ENCODE results near the gene MT1A. TPM values are rescaled to one million over a fixed set of nuclear protein-coding genes. Genes with fewer than 3 reads are reported as not detected.
A peak's percentile ranks its signal among the peaks of the same experiment; 100 is the strongest.

MT1A gene
- total RNA-seq, 1 experiment from 2014 or later = 23.5 TPM

- Histone ChIP-seq H3F3A (ENCODE audit: insufficient read depth, low read depth) (peaks cover 62% of the 10 kb centered on the region), H3K36me3 (ENCODE audit: low read depth) (no peaks in the 10 kb centered on the region), H3K4me3 (peak within 1 kb of the TSS; percentile 90), H2AFZ (peak within 1 kb of the TSS; percentile 66; the same call in 1 of the 2 replicates), H3K4me2 (peak within 1 kb of the TSS; percentile 90), H4K20me1 (ENCODE audit: insufficient read depth) (no peaks in the 10 kb centered on the region), H3K9me2 (ENCODE audit: insufficient read depth) (no peaks in the 10 kb centered on the region), H3K4me1 (replicated peaks; ENCODE audit: insufficient read depth) (peaks cover 88% of the 10 kb centered on the region), H3K27me3 (ENCODE audit: insufficient read depth, low read depth) (no peaks in the 10 kb centered on the region), H3K79me2 (ENCODE audit: low read depth) (no peaks in the 10 kb centered on the region; the same call in 1 of the 2 replicates), H3K9me3 (ENCODE audit: insufficient read depth, low read depth) (no peaks in the 10 kb centered on the region), H3K27ac (peak within 1 kb of the TSS; percentile 95)
- peak; percentile 89 to 91 for DNase-seq
- no TSS peak for BruUV-seq (replicated peaks)
- intact Hi-C loops (cut with micrococcal nuclease; ENCODE audit: unreplicated experiment) = loop anchor here (1.0 to 10.0 kb wide), 3 partner anchors 35 to 1136 kb away; no protein-coding TSS in a partner anchor
- ChIA-PET CTCF (interaction anchor here (0.6 to 0.9 kb wide), 3 partner anchors 32 to 485 kb away, joined by 3 read pairs; no protein-coding TSS in a partner anchor), POLR2A (ENCODE audit: unreplicated experiment) (interaction anchor here (0.5 to 0.9 kb wide), 4 partner anchors 12 to 117 kb away, joined by 3 to 4 read pairs (median 4); partner anchors contain the start of gene MT1F)
- TF ChIP-seq, protein P1, sequence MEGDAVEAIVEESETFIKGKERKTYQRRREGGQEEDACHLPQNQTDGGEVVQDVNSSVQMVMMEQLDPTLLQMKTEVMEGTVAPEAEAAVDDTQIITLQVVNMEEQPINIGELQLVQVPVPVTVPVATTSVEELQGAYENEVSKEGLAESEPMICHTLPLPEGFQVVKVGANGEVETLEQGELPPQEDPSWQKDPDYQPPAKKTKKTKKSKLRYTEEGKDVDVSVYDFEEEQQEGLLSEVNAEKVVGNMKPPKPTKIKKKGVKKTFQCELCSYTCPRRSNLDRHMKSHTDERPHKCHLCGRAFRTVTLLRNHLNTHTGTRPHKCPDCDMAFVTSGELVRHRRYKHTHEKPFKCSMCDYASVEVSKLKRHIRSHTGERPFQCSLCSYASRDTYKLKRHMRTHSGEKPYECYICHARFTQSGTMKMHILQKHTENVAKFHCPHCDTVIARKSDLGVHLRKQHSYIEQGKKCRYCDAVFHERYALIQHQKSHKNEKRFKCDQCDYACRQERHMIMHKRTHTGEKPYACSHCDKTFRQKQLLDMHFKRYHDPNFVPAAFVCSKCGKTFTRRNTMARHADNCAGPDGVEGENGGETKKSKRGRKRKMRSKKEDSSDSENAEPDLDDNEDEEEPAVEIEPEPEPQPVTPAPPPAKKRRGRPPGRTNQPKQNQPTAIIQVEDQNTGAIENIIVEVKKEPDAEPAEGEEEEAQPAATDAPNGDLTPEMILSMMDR (conservative IDR thresholded peaks at IDR 0.05) = no peak
- TF ChIP-seq EZH2 (IDR thresholded peaks at IDR 0.05; ENCODE audit: low read depth) = no peak
Measured at GRCh38 chr16:56608043-56608875, 30.2 kb upstream of the MT1A start, which contains the start of gene MT2A. Gene MT2A (plus strand): TSS chr16:56608584. CDS start chr16:56608656, 72 bp downstream.

- no peaks in the 10 kb centered on the region for H4K20me1 ChIP-seq (ENCODE audit: insufficient read depth)
- CTCF ChIA-PET = interaction anchor here (0.6 to 0.9 kb wide), 3 partner anchors 31 to 669 kb away, joined by 3 read pairs; no protein-coding TSS in a partner anchor
- H3K4me2 ChIP-seq = peak overlapping the region; percentile 90
- no peak for DNase-seq
- peak overlapping the region; percentile 66; the same call in 1 of the 2 replicates for H2AFZ ChIP-seq
- H3K9me3 ChIP-seq (ENCODE audit: insufficient read depth, low read depth) = no peaks in the 10 kb centered on the region
- peak overlapping the region; percentile 73 for H3K27ac ChIP-seq
- no peaks in the 10 kb centered on the region; the same call in 1 of the 2 replicates for H3K79me2 ChIP-seq (ENCODE audit: low read depth)
- TF ChIP-seq EZH2 (IDR thresholded peaks at IDR 0.05; ENCODE audit: low read depth) = no peak
- TF ChIP-seq, protein P1 (conservative IDR thresholded peaks at IDR 0.05) = no peak
- H3K9me2 ChIP-seq (ENCODE audit: insufficient read depth) = no peaks in the 10 kb centered on the region
- intact Hi-C loops (cut with micrococcal nuclease; ENCODE audit: unreplicated experiment) = loop anchor here (1.0 to 10.0 kb wide), 3 partner anchors 34 to 1137 kb away; no protein-coding TSS in a partner anchor
- H3K4me3 ChIP-seq = peak overlapping the region; percentile 90
- H3F3A ChIP-seq (ENCODE audit: insufficient read depth, low read depth) = peaks cover 63% of the 10 kb centered on the region
- no peaks in the 10 kb centered on the region for H3K27me3 ChIP-seq (ENCODE audit: insufficient read depth, low read depth)
- POLR2A ChIA-PET (ENCODE audit: unreplicated experiment) = interaction anchor here (0.6 to 0.9 kb wide), 2 partner anchors 49 to 88 kb away, joined by 4 read pairs; partner anchors contain the start of gene MT1F
- H3K36me3 ChIP-seq (ENCODE audit: low read depth) = no peaks in the 10 kb centered on the region
- TSS peak; percentile 99 for BruUV-seq (replicated peaks)
- peaks cover 91% of the 10 kb centered on the region for H3K4me1 ChIP-seq (replicated peaks; ENCODE audit: insufficient read depth)
Measured at GRCh38 chr16:56608876-56609462, 29.5 kb upstream of the MT1A start.

DNA sequence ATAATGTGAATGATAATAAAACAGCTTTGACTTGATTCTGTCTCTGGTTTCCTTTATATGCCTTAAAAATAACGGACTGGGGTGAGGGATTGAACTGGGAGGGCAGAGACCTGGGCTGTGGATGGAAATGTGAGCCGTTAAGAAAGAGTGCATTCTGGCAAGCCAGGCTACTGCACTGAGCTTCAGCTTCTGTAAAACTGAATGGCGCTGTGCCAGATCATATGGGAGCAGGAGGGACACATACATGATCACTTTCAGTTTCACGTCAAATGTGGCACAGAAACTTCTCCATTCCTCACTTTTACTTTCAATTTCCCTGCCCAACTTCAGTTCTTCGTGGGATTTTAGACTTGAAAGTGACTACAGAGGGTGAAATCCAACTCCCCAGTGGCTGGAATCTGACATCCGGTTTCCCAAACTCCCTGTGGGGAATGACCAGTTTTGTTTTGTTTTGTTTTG lies 29.0 kb upstream of the MT1A start:
- Histone ChIP-seq H3K79me2 (ENCODE audit: low read depth) (no peaks in the 10 kb centered on the region; the same call in 1 of the 2 replicates), H3K27me3 (ENCODE audit: insufficient read depth, low read depth) (no peaks in the 10 kb centered on the region), H3K4me1 (replicated peaks; ENCODE audit: insufficient read depth) (peaks cover 96% of the 10 kb centered on the region), H3K36me3 (ENCODE audit: low read depth) (no peaks in the 10 kb centered on the region), H3K9me3 (ENCODE audit: insufficient read depth, low read depth) (no peaks in the 10 kb centered on the region), H3K9me2 (ENCODE audit: insufficient read depth) (no peaks in the 10 kb centered on the region), H3K4me3 (peak overlapping the region; percentile 90), H3K4me2 (peak overlapping the region; percentile 90), H3K27ac (peak overlapping the region; percentile 73), H2AFZ (no peak overlapping the region), H4K20me1 (ENCODE audit: insufficient read depth) (no peaks in the 10 kb centered on the region), H3F3A (ENCODE audit: insufficient read depth, low read depth) (peaks cover 67% of the 10 kb centered on the region)
- CTCF ChIA-PET = interaction anchor here (0.7 kb wide), 1 partner anchor 668 kb away, joined by 3 read pairs; no protein-coding TSS in a partner anchor
- POLR2A ChIA-PET (ENCODE audit: unreplicated experiment) = interaction anchor here (0.6 kb wide), 1 partner anchor 87 kb away, joined by 4 read pairs; no protein-coding TSS in a partner anchor
- no TSS peak for BruUV-seq (replicated peaks)
- no peak for TF ChIP-seq EZH2 (IDR thresholded peaks at IDR 0.05; ENCODE audit: low read depth)
- TF ChIP-seq, protein P1 (conservative IDR thresholded peaks at IDR 0.05) = no peak
- peak in 1 of 2 experiments; percentile 57 for DNase-seq
- intact Hi-C loops (cut with micrococcal nuclease; ENCODE audit: unreplicated experiment) = loop anchor here (5.0 to 10.0 kb wide), 2 partner anchors 275 to 1137 kb away; no protein-coding TSS in a partner anchor

Measured in PC-9 (cell line).